Measurements from ENCODE around the gene NEK4. TPM values are rescaled to one million over a fixed set of nuclear protein-coding genes. Genes with fewer than 3 reads are reported as not detected.

Gene NEK4
- total and polyA plus RNA-seq, 2 donors: 9.5 to 18.7 TPM

DNA sequence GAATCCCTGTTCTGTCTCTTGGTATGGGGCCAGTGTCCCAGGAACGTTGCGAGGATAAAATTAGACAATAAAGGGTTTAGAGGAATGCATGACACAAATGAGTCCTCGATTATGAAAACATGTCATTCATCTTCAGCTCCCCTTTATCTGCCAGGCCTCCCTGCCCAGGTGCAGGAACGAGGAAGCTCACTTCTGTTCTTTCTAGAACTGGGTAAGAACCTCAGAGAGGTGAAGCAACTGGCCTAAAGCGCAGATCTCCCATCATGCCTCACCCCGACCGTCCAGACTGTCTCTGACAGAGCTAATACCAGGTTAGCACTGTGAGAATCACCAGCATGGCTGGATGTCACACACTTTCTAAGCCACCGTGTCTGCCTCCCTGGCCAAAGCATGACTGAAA lies 5.1 kb upstream of the NEK4 start:
- H3K27ac ChIP-seq (ENCODE audit: low read depth in 1 of 2, low read length in 1 of 2): no peak overlapping the region
- no peaks in the 10 kb centered on the region for H3K27me3 ChIP-seq (ENCODE audit: control insufficient read depth in 2 of 2, insufficient read depth in 1 of 2, low read length in 1 of 2)
- H3K9me3 ChIP-seq (ENCODE audit: control insufficient read depth in 2 of 2, insufficient read depth in 1 of 2, low read length in 1 of 2): no peaks in the 10 kb centered on the region
- no peak overlapping the region for H3K4me3 ChIP-seq (ENCODE audit: low read length in 2 of 2)
- DNase-seq (ENCODE audit: low read depth in 6 of 9, low spot score in 9 of 9): no peak
- 69% methylated on average over 8 of the region's 8 CpGs for WGBS
- H3K4me1 ChIP-seq (ENCODE audit: control insufficient read depth in 2 of 2, insufficient read depth in 2 of 2, low read length in 2 of 2): peaks cover 10 to 26% of the 10 kb centered on the region in 2 donors
- H3K36me3 ChIP-seq (ENCODE audit: control insufficient read depth in 2 of 2, insufficient read depth in 2 of 2, low read length in 1 of 2): no peaks in the 10 kb centered on the region

DNA sequence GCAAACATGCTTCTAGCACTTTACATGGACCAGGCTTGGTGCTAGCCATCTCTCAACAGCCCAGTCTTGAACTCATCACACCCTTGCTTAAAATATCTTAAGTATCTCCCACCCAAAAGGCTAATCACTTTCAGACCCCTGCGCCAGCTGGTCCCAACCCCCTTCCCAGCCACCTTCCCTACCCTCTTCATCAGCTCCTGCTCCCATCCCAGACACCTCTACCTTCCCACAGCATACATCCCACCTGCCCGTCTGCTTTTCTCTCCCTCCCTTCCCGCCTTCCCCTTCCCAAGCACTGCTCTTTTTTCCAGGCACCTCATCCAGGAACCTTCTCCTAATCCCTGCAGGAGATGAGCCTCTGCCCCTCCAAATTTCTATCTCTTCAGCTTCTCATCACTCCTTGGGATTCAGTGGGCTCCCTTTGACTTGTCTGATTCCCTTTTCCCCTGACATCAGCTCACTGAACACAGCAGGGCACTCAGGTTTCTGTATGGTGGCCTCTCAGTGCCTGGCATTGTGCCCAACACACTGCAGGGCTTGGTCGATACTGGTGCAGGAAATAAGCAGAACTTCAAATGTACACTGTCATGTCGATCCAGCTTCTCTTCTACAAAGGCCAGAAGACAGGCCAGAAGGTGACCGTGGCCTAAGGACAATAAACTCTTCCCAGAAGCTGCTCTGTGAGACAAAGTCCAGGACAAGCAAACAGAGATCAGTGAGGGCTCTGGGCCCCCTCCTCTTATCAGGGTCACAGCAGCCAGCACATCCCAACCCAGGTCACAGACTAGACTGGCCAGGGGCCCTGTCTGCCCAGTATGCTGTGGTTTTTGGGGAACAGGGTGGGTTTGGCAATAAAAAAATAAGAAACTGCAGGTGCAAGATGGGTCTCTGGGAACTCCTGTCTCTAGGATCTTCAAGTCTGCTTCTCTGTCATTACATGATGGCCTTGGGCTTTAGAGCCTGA lies 4.4 kb upstream of the NEK4 start:
- no peaks in the 10 kb centered on the region for H3K9me3 ChIP-seq (ENCODE audit: control insufficient read depth in 2 of 2, insufficient read depth in 1 of 2, low read length in 1 of 2)
- no peak overlapping the region for H3K4me3 ChIP-seq (ENCODE audit: low read length in 2 of 2)
- H3K27me3 ChIP-seq (ENCODE audit: control insufficient read depth in 2 of 2, insufficient read depth in 1 of 2, low read length in 1 of 2): no peaks in the 10 kb centered on the region
- H3K4me1 ChIP-seq (ENCODE audit: control insufficient read depth in 2 of 2, insufficient read depth in 2 of 2, low read length in 2 of 2): peaks cover 10 to 27% of the 10 kb centered on the region in 2 donors
- WGBS: 66% methylated on average over 6 of the region's 6 CpGs
- H3K27ac ChIP-seq (ENCODE audit: low read depth in 1 of 2, low read length in 1 of 2): no peak overlapping the region
- H3K36me3 ChIP-seq (ENCODE audit: control insufficient read depth in 2 of 2, insufficient read depth in 2 of 2, low read length in 1 of 2): no peaks in the 10 kb centered on the region
- DNase-seq (ENCODE audit: low read depth in 6 of 9, low spot score in 9 of 9): no peak

DNA sequence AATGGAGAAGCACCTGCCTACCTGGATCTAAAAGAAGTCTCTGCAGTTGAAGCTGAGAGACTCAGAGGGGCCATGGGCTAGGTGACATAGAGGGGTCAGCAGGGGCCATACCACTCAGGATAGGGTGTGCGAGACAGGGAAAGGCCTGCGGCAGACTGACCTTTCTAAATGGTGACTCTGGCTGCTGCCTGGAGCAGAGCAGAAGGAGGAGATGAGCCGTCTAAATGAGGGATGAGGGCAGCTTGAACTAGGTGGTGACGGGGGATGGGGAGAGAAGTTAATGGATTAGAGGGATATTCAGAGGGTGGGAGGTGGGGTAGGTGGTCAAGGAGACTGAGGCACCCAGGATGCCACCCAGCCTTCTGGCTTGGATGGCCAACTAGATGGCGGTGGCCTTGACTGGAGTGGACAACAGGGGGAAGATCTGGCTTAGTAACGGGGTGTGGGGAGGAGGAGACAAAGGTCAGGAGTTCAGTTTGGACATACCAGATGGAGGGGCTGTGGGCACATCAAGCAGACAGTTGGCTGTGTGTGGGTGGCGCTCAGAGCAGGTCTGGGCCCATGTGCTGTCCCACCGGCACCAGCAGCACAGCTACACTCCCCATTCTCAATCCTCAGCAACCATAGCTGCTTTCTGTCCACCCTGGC lies 3.5 kb upstream of the NEK4 start:
- DNase-seq (ENCODE audit: low read depth in 6 of 9, low spot score in 9 of 9): no peak
- Histone ChIP-seq H3K36me3 (ENCODE audit: control insufficient read depth in 2 of 2, insufficient read depth in 2 of 2, low read length in 1 of 2) (no peaks in the 10 kb centered on the region), H3K4me1 (ENCODE audit: control insufficient read depth in 2 of 2, insufficient read depth in 2 of 2, low read length in 2 of 2) (peaks cover 15 to 35% of the 10 kb centered on the region in 2 donors), H3K27ac (ENCODE audit: low read depth in 1 of 2, low read length in 1 of 2) (no peak overlapping the region), H3K4me3 (ENCODE audit: low read length in 2 of 2) (no peak overlapping the region), H3K9me3 (ENCODE audit: control insufficient read depth in 2 of 2, insufficient read depth in 1 of 2, low read length in 1 of 2) (no peaks in the 10 kb centered on the region), H3K27me3 (ENCODE audit: control insufficient read depth in 2 of 2, insufficient read depth in 1 of 2, low read length in 1 of 2) (no peaks in the 10 kb centered on the region)
- 89% methylated on average over 8 of the region's 8 CpGs for WGBS

DNA sequence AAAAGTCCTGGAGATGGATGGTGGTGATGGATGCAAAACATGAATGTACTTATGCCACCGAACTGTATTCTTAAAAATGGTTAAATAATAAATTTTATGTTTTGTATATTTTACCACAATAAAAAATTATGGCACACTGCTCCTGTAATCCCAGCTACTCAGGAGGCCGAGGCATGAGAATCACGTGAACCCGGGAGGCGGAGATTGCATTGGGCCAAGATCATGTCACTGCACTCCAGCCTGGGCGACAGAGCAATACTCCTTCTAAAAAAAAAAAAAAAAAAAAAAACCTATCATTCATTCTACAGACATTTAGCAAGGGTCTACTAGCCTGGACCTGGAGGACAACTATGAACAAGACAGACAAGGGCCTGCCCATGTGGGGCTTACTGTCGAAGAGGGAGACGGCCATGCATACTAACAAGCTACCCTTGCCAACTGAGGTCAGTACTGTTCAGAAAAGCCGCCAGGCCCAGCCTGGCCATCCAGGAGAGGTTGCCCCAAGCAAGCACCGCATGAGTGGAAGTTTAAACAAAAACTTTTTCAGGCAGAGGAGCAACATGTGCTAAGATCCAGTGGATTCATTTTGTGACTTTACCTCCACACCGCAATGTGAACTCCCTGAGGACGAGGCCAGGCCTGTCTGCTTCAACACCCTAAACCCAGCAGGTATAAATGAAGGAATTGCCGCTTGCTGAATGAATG lies 2.8 kb upstream of the NEK4 start:
- Histone ChIP-seq H3K9me3 (ENCODE audit: control insufficient read depth in 2 of 2, insufficient read depth in 1 of 2, low read length in 1 of 2) (no peaks in the 10 kb centered on the region), H3K36me3 (ENCODE audit: control insufficient read depth in 2 of 2, insufficient read depth in 2 of 2, low read length in 1 of 2) (no peaks in the 10 kb centered on the region), H3K27me3 (ENCODE audit: control insufficient read depth in 2 of 2, insufficient read depth in 1 of 2, low read length in 1 of 2) (no peaks in the 10 kb centered on the region), H3K4me3 (ENCODE audit: low read length in 2 of 2) (no peak overlapping the region), H3K27ac (ENCODE audit: low read depth in 1 of 2, low read length in 1 of 2) (no peak overlapping the region), H3K4me1 (ENCODE audit: control insufficient read depth in 2 of 2, insufficient read depth in 2 of 2, low read length in 2 of 2) (peaks cover 15 to 35% of the 10 kb centered on the region in 2 donors)
- WGBS: 98% methylated on average over 13 of the region's 13 CpGs
- no peak for DNase-seq (ENCODE audit: low read depth in 6 of 9, low spot score in 9 of 9)

DNA sequence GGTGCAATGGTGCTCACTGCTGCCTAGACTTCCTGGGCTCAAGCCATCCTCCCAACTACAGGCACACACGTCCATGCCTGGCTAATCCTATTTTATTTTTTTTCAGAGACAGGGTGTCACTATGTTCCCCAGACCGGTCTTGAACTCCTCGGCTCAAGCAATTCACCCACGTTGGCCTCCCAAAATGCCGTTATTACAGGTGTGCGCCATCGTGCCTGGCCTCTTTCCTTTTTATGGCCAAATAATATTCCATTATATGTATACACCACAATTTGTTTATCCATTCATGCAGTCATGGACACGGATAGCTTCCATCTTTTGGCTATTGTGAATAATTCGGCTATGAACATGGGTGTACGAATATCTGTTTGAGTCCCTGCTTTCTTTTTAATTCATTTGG lies 962 bp upstream of the NEK4 start:
- Histone ChIP-seq H3K27me3 (ENCODE audit: control insufficient read depth in 2 of 2, insufficient read depth in 1 of 2, low read length in 1 of 2) (no peaks in the 10 kb centered on the region), H3K9me3 (ENCODE audit: control insufficient read depth in 2 of 2, insufficient read depth in 1 of 2, low read length in 1 of 2) (no peaks in the 10 kb centered on the region), H3K4me1 (ENCODE audit: control insufficient read depth in 2 of 2, insufficient read depth in 2 of 2, low read length in 2 of 2) (peaks cover 15 to 33% of the 10 kb centered on the region in 2 donors), H3K36me3 (ENCODE audit: control insufficient read depth in 2 of 2, insufficient read depth in 2 of 2, low read length in 1 of 2) (peaks cover 0 to 10% of the 10 kb centered on the region in 2 donors), H3K27ac (ENCODE audit: low read depth in 1 of 2, low read length in 1 of 2) (no peak overlapping the region), H3K4me3 (ENCODE audit: low read length in 2 of 2) (no peak overlapping the region)
- no peak for DNase-seq (ENCODE audit: low read depth in 6 of 9, low spot score in 9 of 9)
- 98% methylated on average over 10 of the region's 10 CpGs for WGBS

DNA sequence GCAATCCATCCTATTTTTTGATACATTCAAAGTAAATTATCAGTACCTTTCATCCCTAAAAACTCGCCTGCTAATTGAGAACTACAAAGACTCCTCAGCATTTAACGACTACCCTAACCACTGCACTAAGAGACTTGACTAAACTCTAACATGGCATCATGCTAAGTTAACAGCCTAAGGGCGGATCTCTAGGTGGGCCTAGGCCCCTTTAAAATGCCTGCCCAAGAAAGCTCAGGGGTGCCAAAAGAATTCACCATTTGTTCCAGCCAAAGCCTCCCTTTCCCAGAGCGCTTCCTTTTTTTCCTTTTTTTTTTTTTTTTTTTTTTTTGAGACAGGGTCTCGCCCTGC lies 568 bp upstream of the NEK4 start:
- Histone ChIP-seq H3K4me1 (ENCODE audit: control insufficient read depth in 2 of 2, insufficient read depth in 2 of 2, low read length in 2 of 2) (peaks cover 15 to 30% of the 10 kb centered on the region in 2 donors), H3K4me3 (ENCODE audit: low read length in 2 of 2) (peak overlapping the region; percentile 55 to 73), H3K27me3 (ENCODE audit: control insufficient read depth in 2 of 2, insufficient read depth in 1 of 2, low read length in 1 of 2) (no peaks in the 10 kb centered on the region), H3K36me3 (ENCODE audit: control insufficient read depth in 2 of 2, insufficient read depth in 2 of 2, low read length in 1 of 2) (peaks cover 0 to 10% of the 10 kb centered on the region in 2 donors), H3K27ac (ENCODE audit: low read depth in 1 of 2, low read length in 1 of 2) (peak overlapping the region in 1 of 2 donors; percentile 73), H3K9me3 (ENCODE audit: control insufficient read depth in 2 of 2, insufficient read depth in 1 of 2, low read length in 1 of 2) (no peaks in the 10 kb centered on the region)
- 76% methylated on average over 5 of the region's 5 CpGs for whole genome bisulfite sequencing
- DNase-seq (ENCODE audit: low read depth in 6 of 9, low spot score in 9 of 9): no peak

DNA sequence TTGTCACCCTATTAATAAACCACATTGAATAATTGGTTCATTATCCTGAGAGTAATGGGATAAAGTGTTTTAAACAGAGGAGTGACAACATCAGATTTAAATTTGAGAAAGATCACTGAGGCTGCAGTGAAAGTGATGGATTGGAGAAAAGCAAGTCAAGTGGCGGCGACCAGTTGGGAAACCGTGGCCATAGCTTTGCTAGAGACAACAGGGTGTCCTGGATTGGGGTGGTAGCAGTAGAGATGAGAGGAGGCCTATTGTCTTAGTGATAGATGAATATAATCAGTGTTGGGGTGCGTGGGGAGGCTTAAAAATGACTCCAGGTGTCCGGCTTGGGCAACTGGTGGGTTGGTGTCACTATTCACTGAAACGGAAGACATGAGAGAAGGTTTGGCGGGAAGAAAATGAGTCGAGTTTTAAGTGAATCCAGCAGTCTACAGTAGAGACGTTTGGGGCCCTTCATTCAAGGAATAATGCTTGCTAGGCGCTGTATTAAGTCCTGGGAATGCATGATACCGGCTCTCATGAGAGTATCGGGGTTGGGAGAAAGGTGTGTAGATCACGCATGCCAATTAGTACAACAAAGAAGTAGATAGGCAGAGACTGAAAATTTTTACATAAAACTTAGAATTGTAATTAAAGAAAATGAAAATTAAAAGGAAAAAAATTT lies 819 bp downstream of the NEK4 start:
- WGBS: 33% methylated on average over 13 of the region's 13 CpGs
- peak in 2 of 9 donors; percentile 5 to 24 for DNase-seq (ENCODE audit: low read depth in 6 of 9, low spot score in 9 of 9)
- H3K4me3 ChIP-seq (ENCODE audit: low read length in 2 of 2): peak overlapping the region; percentile 55 to 73
- peaks cover 0 to 20% of the 10 kb centered on the region in 2 donors for H3K36me3 ChIP-seq (ENCODE audit: control insufficient read depth in 2 of 2, insufficient read depth in 2 of 2, low read length in 1 of 2)
- peaks cover 8 to 16% of the 10 kb centered on the region in 2 donors for H3K4me1 ChIP-seq (ENCODE audit: control insufficient read depth in 2 of 2, insufficient read depth in 2 of 2, low read length in 2 of 2)
- no peaks in the 10 kb centered on the region for H3K27me3 ChIP-seq (ENCODE audit: control insufficient read depth in 2 of 2, insufficient read depth in 1 of 2, low read length in 1 of 2)
- H3K27ac ChIP-seq (ENCODE audit: low read depth in 1 of 2, low read length in 1 of 2): no peak overlapping the region
- no peaks in the 10 kb centered on the region for H3K9me3 ChIP-seq (ENCODE audit: control insufficient read depth in 2 of 2, insufficient read depth in 1 of 2, low read length in 1 of 2)

DNA sequence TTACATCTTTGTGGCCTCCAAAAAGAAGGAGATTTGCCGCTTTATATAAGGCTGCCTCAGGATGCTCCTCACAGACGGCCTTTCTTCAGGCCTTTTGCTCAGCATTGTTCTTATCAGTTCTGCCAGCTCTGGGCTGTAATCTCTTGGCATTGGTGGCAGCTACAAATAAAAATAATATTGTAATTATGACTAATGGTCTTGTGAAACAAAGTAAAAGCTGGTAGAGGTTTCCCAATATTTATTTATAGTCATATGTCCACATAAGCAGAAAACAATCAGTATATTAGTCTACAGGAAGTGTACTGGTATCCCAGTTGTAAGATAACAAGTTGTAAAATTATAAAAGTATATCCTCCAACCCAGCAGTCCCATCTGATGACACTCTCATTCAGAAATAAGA lies 7.3 kb downstream of the NEK4 start:
- H3K9me3 ChIP-seq (ENCODE audit: control insufficient read depth in 2 of 2, insufficient read depth in 1 of 2, low read length in 1 of 2): no peaks in the 10 kb centered on the region
- no peak overlapping the region for H3K27ac ChIP-seq (ENCODE audit: low read depth in 1 of 2, low read length in 1 of 2)
- no peak overlapping the region for H3K4me3 ChIP-seq (ENCODE audit: low read length in 2 of 2)
- no peak for DNase-seq (ENCODE audit: low read depth in 6 of 9, low spot score in 9 of 9)
- no peaks in the 10 kb centered on the region for H3K27me3 ChIP-seq (ENCODE audit: control insufficient read depth in 2 of 2, insufficient read depth in 1 of 2, low read length in 1 of 2)
- WGBS: 98% methylated on average over 2 of the region's 2 CpGs
- H3K36me3 ChIP-seq (ENCODE audit: control insufficient read depth in 2 of 2, insufficient read depth in 2 of 2, low read length in 1 of 2): peaks cover 7 to 59% of the 10 kb centered on the region in 2 donors
- H3K4me1 ChIP-seq (ENCODE audit: control insufficient read depth in 2 of 2, insufficient read depth in 2 of 2, low read length in 2 of 2): no peaks in the 10 kb centered on the region
